GM12865 (cell line): ENCODE results near the gene LRRN4CL.

ENCODE experiments used
- DNase-seq: peaks from one replicate; pipeline ENCODE4 v3.0.0; 2010; ENCODE audit warnings: low read depth
- H3K4me3 ChIP-seq: 2 replicates; pipeline ENCODE4 v1.5.1; 2011; ENCODE audit warnings: mild to moderate bottlenecking, low read depth, low read length, control low read depth
- TF ChIP-seq, protein P1 (sequence below): IDR thresholded peaks from 2 replicates; pipeline ENCODE4 v1.5.1; 2011; ENCODE audit warnings: low read length, control low read depth, low read depth, inconsistent platforms; ENCODE audit not compliant: insufficient read depth; ENCODE audit errors: missing control alignments

Gene LRRN4CL

DNA sequence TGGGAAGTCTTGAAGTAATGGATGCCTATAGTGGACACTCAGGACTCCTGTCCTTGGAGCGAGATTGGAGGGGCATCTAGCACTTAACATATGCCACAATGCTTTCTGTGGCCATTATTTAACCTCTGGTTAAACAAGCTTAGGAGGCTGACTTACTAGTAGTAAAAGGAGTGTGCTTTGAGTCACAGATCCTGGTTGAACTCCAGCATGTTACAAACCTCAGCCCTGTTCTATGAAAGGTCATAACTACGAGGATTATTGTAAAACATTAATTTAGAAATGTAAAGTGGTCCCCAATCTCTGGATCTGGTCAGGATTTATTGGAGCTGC, 16.2 kb downstream of the LRRN4CL start:
- no peak for DNase-seq
- TF ChIP-seq, protein P1, sequence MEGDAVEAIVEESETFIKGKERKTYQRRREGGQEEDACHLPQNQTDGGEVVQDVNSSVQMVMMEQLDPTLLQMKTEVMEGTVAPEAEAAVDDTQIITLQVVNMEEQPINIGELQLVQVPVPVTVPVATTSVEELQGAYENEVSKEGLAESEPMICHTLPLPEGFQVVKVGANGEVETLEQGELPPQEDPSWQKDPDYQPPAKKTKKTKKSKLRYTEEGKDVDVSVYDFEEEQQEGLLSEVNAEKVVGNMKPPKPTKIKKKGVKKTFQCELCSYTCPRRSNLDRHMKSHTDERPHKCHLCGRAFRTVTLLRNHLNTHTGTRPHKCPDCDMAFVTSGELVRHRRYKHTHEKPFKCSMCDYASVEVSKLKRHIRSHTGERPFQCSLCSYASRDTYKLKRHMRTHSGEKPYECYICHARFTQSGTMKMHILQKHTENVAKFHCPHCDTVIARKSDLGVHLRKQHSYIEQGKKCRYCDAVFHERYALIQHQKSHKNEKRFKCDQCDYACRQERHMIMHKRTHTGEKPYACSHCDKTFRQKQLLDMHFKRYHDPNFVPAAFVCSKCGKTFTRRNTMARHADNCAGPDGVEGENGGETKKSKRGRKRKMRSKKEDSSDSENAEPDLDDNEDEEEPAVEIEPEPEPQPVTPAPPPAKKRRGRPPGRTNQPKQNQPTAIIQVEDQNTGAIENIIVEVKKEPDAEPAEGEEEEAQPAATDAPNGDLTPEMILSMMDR, result no peak
- H3K4me3 ChIP-seq, result no peak overlapping the region

DNA sequence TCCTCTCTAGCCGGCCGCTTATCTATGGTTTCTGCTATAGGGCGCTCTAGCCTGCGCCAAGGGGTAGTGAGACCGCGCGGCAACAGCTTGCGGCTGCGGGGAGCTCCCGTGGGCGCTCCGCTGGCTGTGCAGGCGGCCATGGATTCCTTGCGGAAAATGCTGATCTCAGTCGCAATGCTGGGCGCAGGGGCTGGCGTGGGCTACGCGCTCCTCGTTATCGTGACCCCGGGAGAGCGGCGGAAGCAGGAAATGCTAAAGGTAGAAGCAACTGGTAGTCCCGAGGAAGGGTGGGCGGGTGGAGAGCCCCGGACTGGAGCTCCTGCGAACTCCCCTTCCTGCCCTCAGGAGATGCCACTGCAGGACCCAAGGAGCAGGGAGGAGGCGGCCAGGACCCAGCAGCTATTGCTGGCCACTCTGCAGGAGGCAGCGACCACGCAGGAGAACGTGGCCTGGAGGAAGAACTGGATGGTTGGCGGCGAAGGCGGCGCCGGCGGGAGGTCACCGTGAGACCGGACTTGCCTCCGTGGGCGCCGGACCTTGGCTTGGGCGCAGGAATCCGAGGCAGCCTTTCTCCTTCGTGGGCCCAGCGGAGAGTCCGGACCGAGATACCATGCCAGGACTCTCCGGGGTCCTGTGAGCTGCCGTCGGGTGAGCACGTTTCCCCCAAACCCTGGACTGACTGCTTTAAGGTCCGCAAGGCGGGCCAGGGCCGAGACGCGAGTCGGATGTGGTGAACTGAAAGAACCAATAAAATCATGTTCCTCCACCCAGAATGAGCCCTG, 17.5 kb downstream of the LRRN4CL start, which contains the start of the genes LBHD1 and UQCC3:
Gene LBHD1 (minus strand): TSS at position 660 of the 782 bp plus-strand sequence. CDS start 2,236 bp downstream, outside the sequence.
Gene UQCC3 (plus strand): TSS at position 66 of the 782 bp plus-strand sequence. CDS start 73 bp downstream, at position 139.
- TF ChIP-seq, protein P1, result no peak
- peak; percentile 95 for DNase-seq
- peak within 1 kb of the TSS; percentile 64 for H3K4me3 ChIP-seq

DNA sequence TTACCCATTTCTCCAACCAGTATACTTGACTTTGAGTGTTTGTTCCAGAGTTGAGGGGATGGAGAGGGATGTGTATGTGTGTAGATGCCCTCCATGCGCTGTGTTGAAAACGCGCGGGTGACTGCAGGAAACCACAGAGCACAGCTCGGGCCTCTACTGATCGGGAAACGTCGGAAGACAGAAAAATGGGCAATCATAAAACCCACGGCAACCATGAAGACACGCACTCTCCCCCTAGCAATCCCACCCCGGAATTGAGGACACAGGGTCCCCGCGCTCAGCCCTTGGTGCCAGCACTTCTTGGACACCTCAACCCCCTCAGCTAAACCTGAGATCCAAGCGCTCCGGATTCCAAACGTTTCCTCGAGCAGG, 18.1 kb downstream of the LRRN4CL start:
- H3K4me3 ChIP-seq, result peak overlapping the region; percentile 64
- TF ChIP-seq, protein P1, result no peak
- peak; percentile 63 for DNase-seq

DNA sequence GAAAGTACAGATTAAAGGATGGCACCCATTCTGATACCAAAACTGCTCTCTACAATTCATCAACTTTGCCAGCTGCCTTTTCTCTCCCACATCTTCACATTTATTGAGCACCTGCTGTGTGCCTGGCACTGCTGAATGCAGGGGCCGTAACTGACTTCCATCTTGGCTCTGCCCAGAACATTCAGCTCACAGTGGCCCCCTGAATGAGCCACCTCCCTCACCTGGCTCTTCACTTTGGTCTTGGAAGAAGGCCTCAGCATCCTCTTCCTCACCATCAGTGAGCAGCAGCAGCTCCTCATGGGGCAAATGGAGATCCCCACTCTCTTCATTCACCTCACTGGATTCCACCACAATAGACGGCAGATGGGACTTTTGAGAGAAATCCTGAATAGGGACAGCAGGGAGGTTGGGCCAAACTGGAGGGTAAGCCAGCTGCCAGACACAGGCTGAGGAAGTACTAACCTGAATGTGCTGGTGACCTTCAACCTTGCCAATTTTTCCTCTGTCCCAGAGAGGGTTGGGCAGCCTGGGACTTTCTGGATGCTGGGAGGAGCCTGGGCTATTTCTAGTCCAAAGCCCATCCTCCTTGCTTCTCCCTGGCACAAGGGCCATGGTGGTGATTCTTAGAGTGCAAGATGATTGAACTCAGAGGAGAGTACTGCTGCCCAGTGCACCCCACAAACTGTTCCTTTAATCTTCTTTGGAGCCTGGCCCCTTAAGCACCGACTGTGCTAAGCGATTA, 19.7 kb downstream of the LRRN4CL start:
- H3K4me3 ChIP-seq, result no peak overlapping the region
- no peak for DNase-seq
- TF ChIP-seq, protein P1, result no peak

DNA sequence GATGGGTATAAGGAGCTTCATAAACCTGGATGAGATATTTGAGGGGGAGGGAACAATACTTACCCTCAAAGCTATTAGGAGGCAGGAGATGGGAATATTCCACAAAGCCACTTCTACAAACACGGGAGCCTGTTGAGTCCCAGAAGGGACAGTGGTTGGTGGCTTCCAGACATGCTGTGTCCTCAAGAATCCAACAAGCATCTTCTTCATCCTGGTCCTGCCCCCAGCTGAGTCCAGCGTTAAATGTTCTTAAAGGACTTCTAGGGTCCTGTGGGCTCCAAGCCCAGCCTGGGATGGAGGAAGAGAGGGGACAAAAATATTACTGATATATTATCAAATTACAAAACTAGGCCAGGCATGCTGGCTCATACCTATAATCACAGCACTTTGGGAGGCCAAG, 21.9 kb downstream of the LRRN4CL start:
- TF ChIP-seq, protein P1, result no peak
- H3K4me3 ChIP-seq, result peak overlapping the region; percentile 94
- no peak for DNase-seq

DNA sequence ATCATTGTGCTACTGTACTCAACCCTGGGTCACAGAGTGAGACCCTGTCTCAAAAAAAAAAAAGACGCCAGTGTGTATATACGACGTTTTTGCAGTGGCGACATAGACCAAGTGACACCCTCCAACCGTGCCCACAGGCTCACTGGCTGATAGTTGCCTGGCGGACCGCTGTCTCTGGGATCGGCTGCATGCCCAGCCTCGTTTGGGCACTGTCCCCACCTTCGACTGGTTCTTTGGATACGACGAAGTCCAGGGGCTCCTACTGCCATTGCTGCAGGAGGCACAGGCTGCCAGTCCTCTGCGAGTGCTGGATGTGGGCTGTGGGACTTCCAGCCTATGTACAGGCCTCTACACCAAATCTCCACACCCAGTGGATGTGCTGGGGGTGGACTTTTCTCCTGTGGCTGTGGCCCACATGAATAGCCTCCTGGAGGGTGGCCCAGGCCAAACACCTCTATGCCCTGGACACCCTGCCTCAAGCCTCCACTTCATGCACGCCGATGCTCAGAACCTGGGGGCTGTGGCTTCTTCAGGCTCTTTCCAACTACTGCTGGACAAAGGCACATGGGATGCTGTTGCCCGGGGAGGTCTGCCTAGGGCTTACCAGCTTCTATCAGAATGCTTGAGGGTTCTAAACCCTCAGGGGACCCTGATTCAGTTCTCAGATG, 22.9 kb downstream of the LRRN4CL start:
- H3K4me3 ChIP-seq, result peak overlapping the region; percentile 94
- DNase-seq, result peak; percentile 43
- TF ChIP-seq, protein P1, result no peak
